Measurements from ENCODE around the gene SLC22A5. TPM values are rescaled to one million over a fixed set of nuclear protein-coding genes. Genes with fewer than 3 reads are reported as not detected.

The SLC22A5 gene
- total RNA-seq, 1 donor from 2014 or later = 0.81 TPM

GRCh38 chr5:132428147-132428482, 58.6 kb downstream of the SLC22A5 start:
- Mint-ChIP-seq H3K27me3 (ENCODE audit: unreplicated experiment) (peaks cover 4% of the 10 kb centered on the region), H3K4me3 (ENCODE audit: unreplicated experiment) (no peak overlapping the region), H3K9me3 (ENCODE audit: unreplicated experiment) (peaks cover 2% of the 10 kb centered on the region), H3K27ac (ENCODE audit: unreplicated experiment) (no peak overlapping the region), H3K4me1 (ENCODE audit: low read depth, unreplicated experiment) (peaks cover 10% of the 10 kb centered on the region), H3K36me3 (ENCODE audit: unreplicated experiment) (no peaks in the 10 kb centered on the region)
- DNase-seq = no peak
- no peak for TF ChIP-seq CTCF (IDR thresholded peaks at IDR 0.05; ENCODE audit: partially characterized antibody, unreplicated experiment)

GRCh38 chr5:132428484-132429462, 59.3 kb downstream of the SLC22A5 start:
- H3K4me3 Mint-ChIP-seq (ENCODE audit: unreplicated experiment) = no peak overlapping the region
- peaks cover 4% of the 10 kb centered on the region for H3K27me3 Mint-ChIP-seq (ENCODE audit: unreplicated experiment)
- peaks cover 2% of the 10 kb centered on the region for H3K9me3 Mint-ChIP-seq (ENCODE audit: unreplicated experiment)
- no peak for DNase-seq
- H3K36me3 Mint-ChIP-seq (ENCODE audit: unreplicated experiment) = no peaks in the 10 kb centered on the region
- TF ChIP-seq CTCF (IDR thresholded peaks at IDR 0.05; ENCODE audit: partially characterized antibody, unreplicated experiment) = no peak
- no peak overlapping the region for H3K27ac Mint-ChIP-seq (ENCODE audit: unreplicated experiment)
- H3K4me1 Mint-ChIP-seq (ENCODE audit: low read depth, unreplicated experiment) = peaks cover 10% of the 10 kb centered on the region

- peaks cover 10% of the 10 kb centered on the region for H3K4me1 Mint-ChIP-seq (ENCODE audit: low read depth, unreplicated experiment)
- peaks cover 4% of the 10 kb centered on the region for H3K27me3 Mint-ChIP-seq (ENCODE audit: unreplicated experiment)
- peaks cover 2% of the 10 kb centered on the region for H3K9me3 Mint-ChIP-seq (ENCODE audit: unreplicated experiment)
- no peak for DNase-seq
- no peak overlapping the region for H3K4me3 Mint-ChIP-seq (ENCODE audit: unreplicated experiment)
- no peak overlapping the region for H3K27ac Mint-ChIP-seq (ENCODE audit: unreplicated experiment)
- no peaks in the 10 kb centered on the region for H3K36me3 Mint-ChIP-seq (ENCODE audit: unreplicated experiment)
- TF ChIP-seq CTCF (IDR thresholded peaks at IDR 0.05; ENCODE audit: partially characterized antibody, unreplicated experiment) = no peak
These were observed 60.2 kb downstream of the SLC22A5 start for GRCh38 chr5:132429463-132430440.

GRCh38 chr5:132430746-132431145, 61.2 kb downstream of the SLC22A5 start:
- Mint-ChIP-seq H3K4me1 (ENCODE audit: low read depth, unreplicated experiment) (peaks cover 10% of the 10 kb centered on the region), H3K27me3 (ENCODE audit: unreplicated experiment) (peaks cover 4% of the 10 kb centered on the region), H3K27ac (ENCODE audit: unreplicated experiment) (no peak overlapping the region), H3K36me3 (ENCODE audit: unreplicated experiment) (no peaks in the 10 kb centered on the region), H3K9me3 (ENCODE audit: unreplicated experiment) (peaks cover 2% of the 10 kb centered on the region), H3K4me3 (ENCODE audit: unreplicated experiment) (no peak overlapping the region)
- DNase-seq = no peak
- TF ChIP-seq CTCF (IDR thresholded peaks at IDR 0.05; ENCODE audit: partially characterized antibody, unreplicated experiment) = no peak
